ENCODE results near the gene DENND6B. TPM values are rescaled to one million over a fixed set of nuclear protein-coding genes. Genes with fewer than 3 reads are reported as not detected.
A peak's percentile ranks its signal among the peaks of the same experiment; 100 is the strongest.

Gene DENND6B
- total RNA-seq, 1 experiment from 2014 or later, result 13.2 TPM

GRCh38 chr22:50341977-50342650 lies 15.3 kb upstream of the DENND6B start:
- BruUV-seq (replicated peaks), result no TSS peak
- peak; percentile 94 for DNase-seq
- Mint-ChIP-seq H3K27ac (ENCODE audit: unreplicated experiment) (no peak overlapping the region), H3K4me1 (ENCODE audit: low read depth, unreplicated experiment) (no peaks in the 10 kb centered on the region), H3K4me3 (ENCODE audit: low read depth, unreplicated experiment) (peak overlapping the region; percentile 56), H3K9me3 (ENCODE audit: low read depth, unreplicated experiment) (no peaks in the 10 kb centered on the region), H3K27me3 (ENCODE audit: unreplicated experiment) (no peaks in the 10 kb centered on the region), H3K36me3 (ENCODE audit: insufficient read depth, unreplicated experiment) (peaks cover 8% of the 10 kb centered on the region)
- CTCF ChIA-PET, result interaction anchor here (0.6 to 1.9 kb wide), 4 partner anchors 79 to 297 kb away, joined by 3 to 7 read pairs (median 3); no protein-coding TSS in a partner anchor
- intact Hi-C loops (cut with micrococcal nuclease; ENCODE audit: unreplicated experiment), result loop anchor here (2.0 kb wide), 1 partner anchor 89 kb away; no protein-coding TSS in a partner anchor
- peak; percentile 88 for TF ChIP-seq CTCF (IDR thresholded peaks at IDR 0.05; ENCODE audit: unreplicated experiment)

DNA sequence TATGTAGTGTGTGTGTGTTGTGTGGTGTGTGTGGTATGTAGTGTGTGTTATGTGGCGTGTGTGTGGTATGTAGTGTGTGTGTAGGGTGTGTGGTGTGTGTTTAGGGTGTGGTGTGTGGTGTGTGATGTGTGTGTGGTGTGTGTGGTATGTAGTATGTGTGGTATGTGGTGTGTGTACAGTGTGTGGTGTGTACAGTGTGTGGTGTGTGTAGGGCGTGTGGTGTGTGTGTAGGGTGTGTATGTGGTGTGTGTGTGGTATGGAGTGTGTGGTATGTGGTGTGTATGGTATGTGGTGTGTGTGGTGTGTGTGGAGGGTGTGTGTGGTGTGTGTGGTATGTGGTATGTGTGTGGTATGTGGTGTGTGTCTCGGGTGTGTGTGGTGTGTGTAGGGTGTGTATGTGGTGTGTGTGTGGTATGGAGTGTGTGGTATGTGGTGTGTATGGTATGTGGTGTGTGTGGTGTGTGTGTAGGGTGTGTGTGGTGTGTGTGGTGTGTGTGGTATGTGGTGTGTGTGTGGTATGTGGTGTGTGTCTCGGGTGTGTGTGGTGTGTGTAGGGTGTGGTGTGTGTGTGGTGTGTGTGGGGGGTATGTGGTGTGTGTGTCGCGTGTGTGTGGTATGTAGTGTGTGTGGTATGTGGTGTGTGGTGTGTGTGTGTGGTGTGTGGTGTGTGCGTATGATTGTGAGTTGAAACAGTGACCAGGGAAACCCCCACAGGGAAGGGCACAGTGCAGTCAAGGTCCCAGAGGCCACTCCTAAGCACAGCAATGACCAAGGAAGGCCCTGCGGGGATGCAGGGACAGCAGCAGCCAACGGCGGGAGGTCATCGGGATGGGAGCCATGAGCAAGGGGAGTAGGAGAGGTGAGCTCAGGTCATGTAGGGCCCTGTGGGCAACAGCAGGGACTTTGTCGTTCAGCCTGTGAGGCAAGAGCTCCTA lies 13.4 kb upstream of the DENND6B start:
- CTCF ChIA-PET, result interaction anchor here (1.1 to 1.3 kb wide), 2 partner anchors 18 to 89 kb away, joined by 3 to 4 read pairs; partner anchors contain the start of gene HDAC10
- no peaks in the 10 kb centered on the region for H3K4me1 Mint-ChIP-seq (ENCODE audit: low read depth, unreplicated experiment)
- peak; percentile 29 for DNase-seq
- peaks cover 8% of the 10 kb centered on the region for H3K36me3 Mint-ChIP-seq (ENCODE audit: insufficient read depth, unreplicated experiment)
- H3K9me3 Mint-ChIP-seq (ENCODE audit: low read depth, unreplicated experiment), result no peaks in the 10 kb centered on the region
- H3K27me3 Mint-ChIP-seq (ENCODE audit: unreplicated experiment), result no peaks in the 10 kb centered on the region
- no peak overlapping the region for H3K27ac Mint-ChIP-seq (ENCODE audit: unreplicated experiment)
- no TSS peak for BruUV-seq (replicated peaks)
- intact Hi-C loops (cut with micrococcal nuclease; ENCODE audit: unreplicated experiment), result no loop called here
- no peak overlapping the region for H3K4me3 Mint-ChIP-seq (ENCODE audit: low read depth, unreplicated experiment)
- no peak for TF ChIP-seq CTCF (IDR thresholded peaks at IDR 0.05; ENCODE audit: unreplicated experiment)

DNA sequence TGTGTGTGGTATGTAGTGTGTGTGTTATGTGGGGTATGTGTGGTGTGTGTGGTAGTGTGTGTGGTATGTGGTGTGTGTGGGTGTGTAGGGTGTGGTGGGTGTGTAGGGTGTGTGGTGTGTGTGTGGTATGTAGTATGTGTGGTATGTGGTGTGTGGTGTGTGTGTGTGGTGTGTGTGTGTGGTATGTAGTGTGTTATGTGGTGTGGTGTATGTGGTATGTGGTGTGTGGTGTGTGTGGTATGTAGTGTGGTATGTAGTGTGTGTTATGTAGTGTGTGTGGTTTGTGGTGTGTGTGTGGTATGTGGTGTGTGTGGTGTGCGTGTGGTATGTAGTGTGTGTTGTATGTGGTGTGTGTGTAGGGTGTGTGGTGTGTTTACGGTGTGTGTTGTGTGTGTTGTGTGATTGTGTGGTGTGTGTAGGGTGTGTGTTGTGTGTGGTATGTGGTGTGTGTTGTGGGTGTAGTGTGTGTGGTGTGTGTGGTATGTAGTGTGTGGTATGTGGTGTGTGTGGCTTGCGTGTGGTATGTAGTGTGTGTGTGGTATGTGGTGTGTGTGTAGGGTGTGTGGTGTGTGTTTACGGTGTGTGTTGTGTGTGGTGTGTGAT lies 12.1 kb upstream of the DENND6B start:
- no peaks in the 10 kb centered on the region for H3K4me1 Mint-ChIP-seq (ENCODE audit: low read depth, unreplicated experiment)
- intact Hi-C loops (cut with micrococcal nuclease; ENCODE audit: unreplicated experiment), result no loop called here
- no peaks in the 10 kb centered on the region for H3K27me3 Mint-ChIP-seq (ENCODE audit: unreplicated experiment)
- CTCF ChIA-PET, result no interaction called here
- no peak overlapping the region for H3K4me3 Mint-ChIP-seq (ENCODE audit: low read depth, unreplicated experiment)
- no TSS peak for BruUV-seq (replicated peaks)
- H3K36me3 Mint-ChIP-seq (ENCODE audit: insufficient read depth, unreplicated experiment), result peaks cover 8% of the 10 kb centered on the region
- TF ChIP-seq CTCF (IDR thresholded peaks at IDR 0.05; ENCODE audit: unreplicated experiment), result no peak
- H3K27ac Mint-ChIP-seq (ENCODE audit: unreplicated experiment), result no peak overlapping the region
- H3K9me3 Mint-ChIP-seq (ENCODE audit: low read depth, unreplicated experiment), result no peaks in the 10 kb centered on the region
- DNase-seq, result no peak

GRCh38 chr22:50338042-50338573 lies 11.3 kb upstream of the DENND6B start:
- CTCF ChIA-PET, result no interaction called here
- H3K4me1 Mint-ChIP-seq (ENCODE audit: low read depth, unreplicated experiment), result no peaks in the 10 kb centered on the region
- intact Hi-C loops (cut with micrococcal nuclease; ENCODE audit: unreplicated experiment), result no loop called here

More at GRCh38 chr22:50338042-50338573, 11.3 kb upstream of the DENND6B start:
- no peak overlapping the region for H3K4me3 Mint-ChIP-seq (ENCODE audit: low read depth, unreplicated experiment)
- no peaks in the 10 kb centered on the region for H3K9me3 Mint-ChIP-seq (ENCODE audit: low read depth, unreplicated experiment)
- no peak overlapping the region for H3K27ac Mint-ChIP-seq (ENCODE audit: unreplicated experiment)
- DNase-seq, result no peak
- BruUV-seq (replicated peaks), result no TSS peak
- TF ChIP-seq CTCF (IDR thresholded peaks at IDR 0.05; ENCODE audit: unreplicated experiment), result no peak
- H3K36me3 Mint-ChIP-seq (ENCODE audit: insufficient read depth, unreplicated experiment), result peaks cover 8% of the 10 kb centered on the region
- H3K27me3 Mint-ChIP-seq (ENCODE audit: unreplicated experiment), result no peaks in the 10 kb centered on the region

Data from Calu3 (cell line).